H9 (cell line): ENCODE data around the gene COL4A2. TPM values are rescaled to one million over a fixed set of nuclear protein-coding genes. Genes with fewer than 3 reads are reported as not detected.

Experiments used
- DNase-seq: peaks from one replicate; pipeline ENCODE4 v3.0.0-alpha.2; 2017
- H2AFZ ChIP-seq: one replicate; pipeline ENCODE4 v1.6.1; 2013; ENCODE audit warnings: mild to moderate bottlenecking, low read length, control low read depth, moderate library complexity
- H2AK5ac ChIP-seq: 2 replicates; pipeline ENCODE4 v1.6.1; 2013; ENCODE audit warnings: low read length, control low read depth, mixed read lengths; ENCODE audit not compliant: insufficient read length
- H2BK120ac ChIP-seq: one replicate; pipeline ENCODE4 v1.6.1; 2013; ENCODE audit warnings: low read depth, mild to moderate bottlenecking, low read length, control low read depth, inconsistent platforms; ENCODE audit not compliant: poor library complexity, severe bottlenecking
- H2BK12ac ChIP-seq: 2 replicates; pipeline ENCODE4 v1.6.1; 2013; ENCODE audit warnings: low read length, control low read depth, mixed read lengths, low read depth; ENCODE audit not compliant: insufficient read length
- H2BK15ac ChIP-seq: 2 replicates; pipeline ENCODE4 v1.6.1; 2013; ENCODE audit warnings: low read depth, low read length, control low read depth
- H2BK20ac ChIP-seq: one replicate; pipeline ENCODE4 v1.6.1; 2013; ENCODE audit warnings: low read depth, mild to moderate bottlenecking, low read length, control low read depth, inconsistent platforms; ENCODE audit not compliant: poor library complexity, severe bottlenecking
- H2BK5ac ChIP-seq: 2 replicates; pipeline ENCODE4 v1.6.1; 2013; ENCODE audit warnings: low read length, control low read depth, mixed read lengths; ENCODE audit not compliant: insufficient read length
- H3K14ac ChIP-seq: 2 replicates; pipeline ENCODE4 v1.6.1; 2013; ENCODE audit warnings: low read length, control low read depth; ENCODE audit not compliant: insufficient read depth
- H3K18ac ChIP-seq: 2 replicates; pipeline ENCODE4 v1.6.1; 2013; ENCODE audit warnings: low read depth, mild to moderate bottlenecking, mixed read lengths, low read length, control low read depth; ENCODE audit not compliant: insufficient read length
- H3K23ac ChIP-seq: 2 replicates; pipeline ENCODE4 v1.6.1; 2013; ENCODE audit warnings: low read length, control low read depth, mixed read lengths, low read depth; ENCODE audit not compliant: insufficient read length
- H3K23me2 ChIP-seq: 2 replicates; pipeline ENCODE4 v1.6.1; 2013; ENCODE audit warnings: low read depth, mild to moderate bottlenecking, mixed read lengths, low read length, control low read depth; ENCODE audit not compliant: insufficient read length, poor library complexity, severe bottlenecking
- H3K27ac ChIP-seq: 2 replicates; pipeline ENCODE4 v1.5.1; 2013; ENCODE audit warnings: low read length, control low read depth, mixed read lengths, low read depth; ENCODE audit not compliant: insufficient read length
- H3K27me3 ChIP-seq: 2 replicates; pipeline ENCODE4 v1.6.1; 2013; ENCODE audit warnings: low read length, control low read depth, inconsistent platforms; ENCODE audit not compliant: insufficient read depth
- H3K4ac ChIP-seq: 2 replicates; pipeline ENCODE4 v1.6.1; 2013; ENCODE audit warnings: low read depth, mild to moderate bottlenecking, control low read depth, inconsistent platforms, low read length, moderate library complexity
- H3K4me1 ChIP-seq: 2 replicates; pipeline ENCODE4 v1.6.1; 2013; ENCODE audit warnings: low read length, control low read depth, inconsistent platforms; ENCODE audit not compliant: insufficient read depth
- H3K4me2 ChIP-seq: 2 replicates; pipeline ENCODE4 v1.6.1; 2013; ENCODE audit warnings: low read length, control low read depth, mixed read lengths; ENCODE audit not compliant: insufficient read length, insufficient read depth
- H3K56ac ChIP-seq: 2 replicates; pipeline ENCODE4 v1.6.1; 2013; ENCODE audit warnings: low read depth, mild to moderate bottlenecking, mixed read lengths, low read length, control low read depth; ENCODE audit not compliant: insufficient read length
- H3K79me1 ChIP-seq: 2 replicates; pipeline ENCODE4 v1.6.1; 2013; ENCODE audit warnings: low read depth, mild to moderate bottlenecking, moderate library complexity, low read length, control low read depth, inconsistent platforms; ENCODE audit not compliant: insufficient read depth, poor library complexity, severe bottlenecking
- H3K79me2 ChIP-seq: 2 replicates; pipeline ENCODE4 v1.6.1; 2013; ENCODE audit warnings: low read length, control low read depth, inconsistent platforms; ENCODE audit not compliant: insufficient read depth
- H3K9ac ChIP-seq: 2 replicates; pipeline ENCODE4 v1.6.1; 2013; ENCODE audit warnings: low read length, control low read depth, mixed read lengths; ENCODE audit not compliant: insufficient read length; ENCODE audit errors: extremely low read depth
- H3K9me3 ChIP-seq: one replicate; pipeline ENCODE4 v1.6.1; 2013; ENCODE audit warnings: low read depth, low read length, inconsistent platforms; ENCODE audit not compliant: control insufficient read depth
- H3T11ph ChIP-seq: one replicate; pipeline ENCODE4 v1.6.1; 2013; ENCODE audit warnings: mild to moderate bottlenecking, low read length, control low read depth, inconsistent platforms
- H4K20me1 ChIP-seq: one replicate; pipeline ENCODE4 v1.6.1; 2013; ENCODE audit not compliant: control insufficient read depth, insufficient read length, insufficient read depth
- H4K5ac ChIP-seq: 2 replicates; pipeline ENCODE4 v1.6.1; 2013; ENCODE audit warnings: low read depth, mild to moderate bottlenecking, mixed read lengths, low read length, control low read depth; ENCODE audit not compliant: insufficient read length
- H4K8ac ChIP-seq: replicated peaks from 2 replicates; pipeline ENCODE4 v1.6.1; 2013; ENCODE audit warnings: low read length, control low read depth, mixed read lengths, low read depth; ENCODE audit not compliant: insufficient read length
- H4K91ac ChIP-seq: 2 replicates; pipeline ENCODE4 v1.6.1; 2013; ENCODE audit warnings: low read depth, mild to moderate bottlenecking, moderate library complexity, mixed read lengths, low read length, control low read depth; ENCODE audit not compliant: insufficient read length
- H3K27ac Mint-ChIP-seq, 3 experiments: 2 replicates in 2 of 3; 3 replicates in 1 of 3; pipeline ENCODE4 v1.8.0; 2020 to 2021; ENCODE audit warnings: mixed read lengths in 3 of 3, mild to moderate bottlenecking in 1 of 3, moderate library complexity in 1 of 3
- H3K27me3 Mint-ChIP-seq: 2 replicates; pipeline ENCODE4 v1.8.0; 2021; ENCODE audit warnings: low read depth, mild to moderate bottlenecking, moderate library complexity, mixed read lengths
- H3K36me3 Mint-ChIP-seq, 3 experiments: 2 replicates in 2 of 3; 3 replicates in 1 of 3; pipeline ENCODE4 v1.8.0; 2020 to 2021; ENCODE audit warnings: low read depth in 3 of 3, mixed read lengths in 3 of 3; ENCODE audit not compliant: insufficient read depth in 1 of 3
- H3K4me1 Mint-ChIP-seq, 2 experiments: 2 replicates each; pipeline ENCODE4 v1.8.0; 2020; ENCODE audit warnings: mixed read lengths in 2 of 2
- H3K4me3 Mint-ChIP-seq, 2 experiments: 2 replicates in 1 of 2; 3 replicates in 1 of 2; pipeline ENCODE4 v1.8.0; 2020 to 2021; ENCODE audit warnings: mild to moderate bottlenecking in 2 of 2, mixed read lengths in 2 of 2, moderate library complexity in 1 of 2
- H3K9me3 Mint-ChIP-seq, 2 experiments: 2 replicates in 1 of 2; 3 replicates in 1 of 2; pipeline ENCODE4 v1.8.0; 2020; ENCODE audit warnings: mild to moderate bottlenecking in 2 of 2, mixed read lengths in 2 of 2, moderate library complexity in 1 of 2
- CTCF ChIP-seq: fragments of 200-600 bp; sonication (generic); conservative IDR thresholded peaks from 3 replicates; pipeline ENCODE4 v1.8.0; 2021; ENCODE audit warnings: antibody characterized with exemption, mild to moderate bottlenecking
- WGBS: extraction: QIAGEN DNeasy Blood & Tissue Kit; methylation state at CpG from one replicate; pipeline ENCODE4 v1.1.7; 2013; ENCODE audit warnings: missing lambda C conversion rate, low lambda C conversion rate, mixed read lengths; ENCODE audit not compliant: insufficient read length; ENCODE audit errors: extremely low coverage; 5-methylcytosine and 5-hydroxymethylcytosine counted together
- total RNA-seq: library from RNA; stranded (reverse); gene quantifications from 2 replicates; pipeline ENCODE4 v1.2.1, GENCODE V29; 2021

COL4A2 gene
- total RNA-seq, 1 experiment from 2014 or later, result 76.5 TPM

DNA sequence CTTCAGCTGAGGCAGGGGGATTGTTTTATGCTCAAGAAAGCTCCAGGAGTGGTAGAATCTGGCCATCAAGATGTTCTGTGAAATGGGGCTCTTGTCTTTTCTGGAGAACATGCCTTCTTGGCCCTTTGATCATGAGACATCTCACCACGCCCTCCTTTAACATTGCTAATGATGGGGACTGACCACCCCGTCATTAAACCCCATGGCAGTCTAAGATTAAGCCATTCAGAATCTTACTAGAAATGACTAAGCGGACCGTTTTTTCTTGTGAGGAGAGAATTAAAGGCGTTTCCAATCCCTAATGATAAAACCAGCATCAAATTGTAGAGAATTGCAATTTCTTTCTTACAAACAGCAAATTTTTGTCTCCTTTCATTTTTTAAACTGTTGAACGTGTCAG lies 89.4 kb downstream of the COL4A2 start:
- no peak overlapping the region for H4K8ac ChIP-seq
- H4K20me1 ChIP-seq, result no peaks in the 10 kb centered on the region
- no peaks in the 10 kb centered on the region for H3K9me3 ChIP-seq
- no peak overlapping the region for H2BK5ac ChIP-seq
- no peak overlapping the region for H2AFZ ChIP-seq
- Mint-ChIP-seq H3K4me1 (peaks cover 13 to 16% of the 10 kb centered on the region in 2 experiments), H3K27ac (no peak overlapping the region; a peak in 1 of 7 replicates), H3K36me3 (peaks cover 0 to 4% (median 3%) of the 10 kb centered on the region in 3 experiments; a peak in 5 of 7 replicates), H3K4me3 (no peak overlapping the region), H3K27me3 (no peaks in the 10 kb centered on the region), H3K9me3 (peaks cover 0 to under 1% of the 10 kb centered on the region in 2 experiments; a peak in 1 of 5 replicates)
- H3K4me2 ChIP-seq, result no peak overlapping the region
- WGBS, result no CpG with 5 or more reads among the region's 6 CpGs
- H3K18ac ChIP-seq, result no peak overlapping the region
- no peak overlapping the region for H3K27ac ChIP-seq
- no peaks in the 10 kb centered on the region for H3K79me1 ChIP-seq
- no peaks in the 10 kb centered on the region for H3K23me2 ChIP-seq
- H3K27me3 ChIP-seq, result no peaks in the 10 kb centered on the region
- no peak overlapping the region for H3K23ac ChIP-seq
- H2BK20ac ChIP-seq, result no peak overlapping the region
- no peak overlapping the region for H3T11ph ChIP-seq
- H4K5ac ChIP-seq, result no peak overlapping the region
- no peak for DNase-seq
- no peak overlapping the region for H3K14ac ChIP-seq
- H3K9ac ChIP-seq, result no peak overlapping the region
- no peak overlapping the region for H2BK12ac ChIP-seq
- H2BK15ac ChIP-seq, result no peak overlapping the region
- no peak overlapping the region for H3K4ac ChIP-seq
- no peak overlapping the region for H3K56ac ChIP-seq
- no peaks in the 10 kb centered on the region; the same call in 1 of the 2 replicates for H3K4me1 ChIP-seq
- no peak overlapping the region for H2AK5ac ChIP-seq
- no peaks in the 10 kb centered on the region for H3K79me2 ChIP-seq
- no peak overlapping the region for H4K91ac ChIP-seq
- no peak for TF ChIP-seq CTCF
- no peak overlapping the region for H2BK120ac ChIP-seq
